SK-N-SH (cell line): Measurements from ENCODE around the gene HYAL2.

Experiments
- EP300 ChIP-seq, 2 experiments: IDR thresholded peaks; 2 replicates each; pipeline versions ENCODE4 v1.4.0 to v1.6.1; 2012; ENCODE audit warnings: borderline replicate concordance in 1 of 2, low read depth in 1 of 2, low read length in 1 of 2
- EZH2phosphoT487 ChIP-seq: fragments of 200-600 bp; sonication (generic); IDR thresholded peaks from 2 replicates; pipeline ENCODE4 v1.6.1; 2017; ENCODE audit warnings: low read depth, mixed run types, mild to moderate bottlenecking, antibody characterized with exemption, moderate library complexity, borderline replicate concordance
- MXI1 ChIP-seq: IDR thresholded peaks from 2 replicates; pipeline ENCODE4 v1.6.1; 2012; ENCODE audit warnings: mild to moderate bottlenecking, low read depth, low read length, improper control_type of control experiment
- PBX3 ChIP-seq: IDR thresholded peaks from 2 replicates; pipeline ENCODE4; 2012
- RAD21 ChIP-seq: IDR thresholded peaks from 2 replicates; pipeline ENCODE4 v1.6.1; 2012; ENCODE audit warnings: mild to moderate bottlenecking, low read length
- TEAD4 ChIP-seq: IDR thresholded peaks from 2 replicates; pipeline ENCODE4 v1.4.0; 2012; ENCODE audit warnings: mild to moderate bottlenecking, borderline replicate concordance; ENCODE audit not compliant: insufficient read depth
- TF ChIP-seq, protein P1 (sequence below): fragments of 200-600 bp; sonication (generic); IDR thresholded peaks from 2 replicates; pipeline ENCODE4 v1.6.1; 2017; ENCODE audit warnings: antibody characterized with exemption, mild to moderate bottlenecking, moderate library complexity
- TF ChIP-seq, protein P2 (sequence below): IDR thresholded peaks from 2 replicates; pipeline ENCODE4 v1.4.0; 2012; ENCODE audit warnings: low read depth

- TF ChIP-seq, protein P1, sequence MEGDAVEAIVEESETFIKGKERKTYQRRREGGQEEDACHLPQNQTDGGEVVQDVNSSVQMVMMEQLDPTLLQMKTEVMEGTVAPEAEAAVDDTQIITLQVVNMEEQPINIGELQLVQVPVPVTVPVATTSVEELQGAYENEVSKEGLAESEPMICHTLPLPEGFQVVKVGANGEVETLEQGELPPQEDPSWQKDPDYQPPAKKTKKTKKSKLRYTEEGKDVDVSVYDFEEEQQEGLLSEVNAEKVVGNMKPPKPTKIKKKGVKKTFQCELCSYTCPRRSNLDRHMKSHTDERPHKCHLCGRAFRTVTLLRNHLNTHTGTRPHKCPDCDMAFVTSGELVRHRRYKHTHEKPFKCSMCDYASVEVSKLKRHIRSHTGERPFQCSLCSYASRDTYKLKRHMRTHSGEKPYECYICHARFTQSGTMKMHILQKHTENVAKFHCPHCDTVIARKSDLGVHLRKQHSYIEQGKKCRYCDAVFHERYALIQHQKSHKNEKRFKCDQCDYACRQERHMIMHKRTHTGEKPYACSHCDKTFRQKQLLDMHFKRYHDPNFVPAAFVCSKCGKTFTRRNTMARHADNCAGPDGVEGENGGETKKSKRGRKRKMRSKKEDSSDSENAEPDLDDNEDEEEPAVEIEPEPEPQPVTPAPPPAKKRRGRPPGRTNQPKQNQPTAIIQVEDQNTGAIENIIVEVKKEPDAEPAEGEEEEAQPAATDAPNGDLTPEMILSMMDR = no peak
- TF ChIP-seq PBX3 (no peak), TEAD4 (no peak), EZH2phosphoT487 (no peak), RAD21 (no peak), EP300 (IDR thresholded peaks at IDR 0.05; ENCODE audit: borderline replicate concordance in 1 of 2, low read depth in 1 of 2, low read length in 1 of 2) (no peak), MXI1 (no peak)
- TF ChIP-seq, protein P2, sequence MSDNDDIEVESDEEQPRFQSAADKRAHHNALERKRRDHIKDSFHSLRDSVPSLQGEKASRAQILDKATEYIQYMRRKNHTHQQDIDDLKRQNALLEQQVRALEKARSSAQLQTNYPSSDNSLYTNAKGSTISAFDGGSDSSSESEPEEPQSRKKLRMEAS = no peak
Measured at GRCh38 chr3:50340147-50340447, 17.6 kb upstream of the HYAL2 start.
